Osteoblast (primary cell): ENCODE measurements around the gene RPS19. TPM values are rescaled to one million over a fixed set of nuclear protein-coding genes. Genes with fewer than 3 reads are reported as not detected.

Experiments
- DNase-seq: peaks from one replicate; pipeline ENCODE4 v3.0.0; 2011; ENCODE audit warnings: low spot score, mixed read lengths; ENCODE audit not compliant: insufficient read length; ENCODE audit errors: missing footprints
- H2AFZ ChIP-seq: 2 replicates; pipeline ENCODE4 v1.6.0; 2011; ENCODE audit warnings: mild to moderate bottlenecking, low read length
- H3K27ac ChIP-seq: 2 replicates; pipeline ENCODE4 v1.5.1; 2011; ENCODE audit warnings: mild to moderate bottlenecking, low read depth, low read length, moderate library complexity
- H3K27me3 ChIP-seq: 2 replicates; pipeline ENCODE4 v1.6.0; 2012; ENCODE audit warnings: mild to moderate bottlenecking, control low read depth, inconsistent platforms, low read length, moderate library complexity; ENCODE audit not compliant: insufficient read depth
- H3K36me3 ChIP-seq: 2 replicates; pipeline ENCODE4 v1.5.1; 2011; ENCODE audit warnings: mild to moderate bottlenecking, low read length, control low read depth, moderate library complexity; ENCODE audit not compliant: insufficient read depth
- H3K4me1 ChIP-seq: 2 replicates; pipeline ENCODE4 v1.5.1; 2011; ENCODE audit warnings: mild to moderate bottlenecking, low read length, control low read depth, moderate library complexity; ENCODE audit not compliant: insufficient read depth
- H3K4me2 ChIP-seq: 2 replicates; pipeline ENCODE4 v1.6.0; 2011; ENCODE audit warnings: mild to moderate bottlenecking, low read length; ENCODE audit not compliant: insufficient read depth
- H3K4me3 ChIP-seq: fragments of 200-600 bp; sonication (generic); 3 replicates; pipeline ENCODE4 v1.5.1; 2012; ENCODE audit warnings: mild to moderate bottlenecking, low read length, inconsistent platforms; ENCODE audit not compliant: insufficient read depth
- H3K79me2 ChIP-seq: 2 replicates; pipeline ENCODE4 v1.6.0; 2012; ENCODE audit warnings: mild to moderate bottlenecking, low read length, control low read depth, inconsistent platforms; ENCODE audit not compliant: insufficient read depth
- H3K9me3 ChIP-seq: 2 replicates; pipeline ENCODE4 v1.5.1; 2011; ENCODE audit warnings: low read depth, low read length, control low read depth
- H4K20me1 ChIP-seq: 2 replicates; pipeline ENCODE4 v1.6.0; 2012; ENCODE audit warnings: mild to moderate bottlenecking, low read length, control low read depth; ENCODE audit not compliant: insufficient read depth
- total RNA-seq: library from RNA; depleted of rRNA; stranded (reverse); fragments of >200 nt; gene quantifications from 2 replicates; pipeline ENCODE4 v1.2.3, GENCODE V29; 2012
- TF ChIP-seq, protein P1 (sequence below): IDR thresholded peaks from 2 replicates; pipeline ENCODE4 v1.5.1; 2011; ENCODE audit warnings: mild to moderate bottlenecking, low read depth, low read length, moderate library complexity; ENCODE audit errors: extremely low read depth

RPS19 gene
- total RNA-seq, 1 donor, result 791 TPM

DNA sequence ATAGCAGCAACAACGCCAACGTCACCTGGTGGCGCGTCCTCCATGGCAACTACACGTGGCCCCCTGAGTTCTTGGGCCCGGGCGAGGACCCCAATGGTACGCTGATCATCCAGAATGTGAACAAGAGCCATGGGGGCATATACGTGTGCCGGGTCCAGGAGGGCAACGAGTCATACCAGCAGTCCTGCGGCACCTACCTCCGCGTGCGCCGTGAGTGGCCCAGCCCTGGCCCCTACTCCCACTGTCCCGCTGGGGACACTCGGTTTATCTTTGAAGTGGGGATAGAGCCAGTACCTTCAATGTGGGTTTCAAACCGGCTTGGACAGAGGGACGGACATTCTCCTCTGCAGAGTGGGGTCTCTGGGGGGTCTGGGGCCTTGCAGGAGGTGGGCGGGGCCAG is 19.0 kb downstream of the RPS19 start:
- no peak for DNase-seq
- no peaks in the 10 kb centered on the region for H4K20me1 ChIP-seq
- no peaks in the 10 kb centered on the region for H3K9me3 ChIP-seq
- peaks cover 4% of the 10 kb centered on the region for H3K4me1 ChIP-seq
- H3K4me3 ChIP-seq, result no peak overlapping the region
- H3K79me2 ChIP-seq, result no peaks in the 10 kb centered on the region
- no peak overlapping the region for H3K27ac ChIP-seq
- no peak overlapping the region for H2AFZ ChIP-seq
- no peaks in the 10 kb centered on the region for H3K27me3 ChIP-seq
- TF ChIP-seq, protein P1, sequence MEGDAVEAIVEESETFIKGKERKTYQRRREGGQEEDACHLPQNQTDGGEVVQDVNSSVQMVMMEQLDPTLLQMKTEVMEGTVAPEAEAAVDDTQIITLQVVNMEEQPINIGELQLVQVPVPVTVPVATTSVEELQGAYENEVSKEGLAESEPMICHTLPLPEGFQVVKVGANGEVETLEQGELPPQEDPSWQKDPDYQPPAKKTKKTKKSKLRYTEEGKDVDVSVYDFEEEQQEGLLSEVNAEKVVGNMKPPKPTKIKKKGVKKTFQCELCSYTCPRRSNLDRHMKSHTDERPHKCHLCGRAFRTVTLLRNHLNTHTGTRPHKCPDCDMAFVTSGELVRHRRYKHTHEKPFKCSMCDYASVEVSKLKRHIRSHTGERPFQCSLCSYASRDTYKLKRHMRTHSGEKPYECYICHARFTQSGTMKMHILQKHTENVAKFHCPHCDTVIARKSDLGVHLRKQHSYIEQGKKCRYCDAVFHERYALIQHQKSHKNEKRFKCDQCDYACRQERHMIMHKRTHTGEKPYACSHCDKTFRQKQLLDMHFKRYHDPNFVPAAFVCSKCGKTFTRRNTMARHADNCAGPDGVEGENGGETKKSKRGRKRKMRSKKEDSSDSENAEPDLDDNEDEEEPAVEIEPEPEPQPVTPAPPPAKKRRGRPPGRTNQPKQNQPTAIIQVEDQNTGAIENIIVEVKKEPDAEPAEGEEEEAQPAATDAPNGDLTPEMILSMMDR, result no peak
- H3K4me2 ChIP-seq, result no peak overlapping the region
- no peaks in the 10 kb centered on the region for H3K36me3 ChIP-seq

DNA sequence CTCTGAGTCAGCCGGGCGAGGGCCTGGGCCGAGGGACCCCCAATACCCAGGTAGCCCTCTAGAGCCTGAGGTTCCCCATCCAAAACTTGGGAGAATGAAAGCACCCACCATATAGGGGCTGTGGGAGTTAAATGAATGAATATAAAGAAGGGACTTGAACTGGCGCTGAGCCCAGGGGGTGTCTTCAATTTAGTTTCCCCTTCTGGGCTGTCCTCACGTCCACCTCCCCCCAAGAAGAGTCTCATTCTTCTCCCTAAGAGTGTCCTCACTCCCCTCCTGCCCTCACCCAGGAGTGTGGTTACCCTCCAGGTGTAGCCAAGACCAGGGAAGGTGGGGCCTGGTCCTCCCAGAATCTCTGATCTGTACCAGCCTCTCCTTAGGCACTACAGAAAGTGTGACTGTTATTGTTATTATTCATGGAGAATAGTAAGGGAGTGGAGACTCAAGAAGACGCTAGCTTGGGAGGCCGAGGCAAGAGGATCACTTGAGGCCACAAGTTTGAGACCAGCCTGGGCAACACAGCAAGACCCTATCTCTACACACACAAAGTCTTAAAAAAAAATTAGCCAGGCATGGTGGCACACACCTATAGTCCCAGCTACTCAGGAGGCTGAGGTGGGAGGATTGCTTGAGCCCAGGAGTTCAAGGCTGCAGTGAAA is 19.7 kb downstream of the RPS19 start:
- no peaks in the 10 kb centered on the region for H4K20me1 ChIP-seq
- peaks cover 6% of the 10 kb centered on the region for H3K79me2 ChIP-seq
- H3K36me3 ChIP-seq, result no peaks in the 10 kb centered on the region
- peaks cover 8% of the 10 kb centered on the region for H3K4me1 ChIP-seq
- H3K4me3 ChIP-seq, result no peak overlapping the region
- no peaks in the 10 kb centered on the region for H3K9me3 ChIP-seq
- H3K27me3 ChIP-seq, result no peaks in the 10 kb centered on the region
- DNase-seq, result peak; percentile 32
- TF ChIP-seq, protein P1, result no peak
- no peak overlapping the region for H3K4me2 ChIP-seq
- no peak overlapping the region for H3K27ac ChIP-seq
- H2AFZ ChIP-seq, result no peak overlapping the region

DNA sequence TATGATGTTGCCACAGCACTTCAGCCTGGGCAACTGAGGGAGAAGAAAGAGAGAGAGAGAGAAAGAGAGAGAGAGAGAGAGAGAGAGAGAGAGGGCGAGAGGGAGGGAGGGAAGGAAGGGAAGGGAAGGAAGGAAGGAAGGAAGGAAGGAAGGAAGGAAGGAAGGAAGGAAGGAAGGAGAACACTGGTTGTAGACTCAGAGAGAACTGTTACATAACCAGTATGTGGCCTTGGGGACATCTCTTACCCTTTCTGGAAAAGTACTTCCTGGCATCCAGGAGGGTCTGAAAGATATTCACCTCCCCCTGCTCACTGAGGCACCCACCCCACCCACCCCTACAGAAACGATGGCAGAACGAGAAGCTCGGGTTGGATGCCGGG is 20.3 kb downstream of the RPS19 start:
- peak; percentile 37 for DNase-seq
- Histone ChIP-seq H3K4me1 (peaks cover 12% of the 10 kb centered on the region), H3K79me2 (peaks cover 11% of the 10 kb centered on the region), H3K9me3 (no peaks in the 10 kb centered on the region), H4K20me1 (peaks cover 4% of the 10 kb centered on the region), H3K4me2 (no peak overlapping the region), H3K36me3 (no peaks in the 10 kb centered on the region), H3K4me3 (no peak overlapping the region), H2AFZ (no peak overlapping the region), H3K27ac (no peak overlapping the region), H3K27me3 (no peaks in the 10 kb centered on the region)
- TF ChIP-seq, protein P1, result no peak

DNA sequence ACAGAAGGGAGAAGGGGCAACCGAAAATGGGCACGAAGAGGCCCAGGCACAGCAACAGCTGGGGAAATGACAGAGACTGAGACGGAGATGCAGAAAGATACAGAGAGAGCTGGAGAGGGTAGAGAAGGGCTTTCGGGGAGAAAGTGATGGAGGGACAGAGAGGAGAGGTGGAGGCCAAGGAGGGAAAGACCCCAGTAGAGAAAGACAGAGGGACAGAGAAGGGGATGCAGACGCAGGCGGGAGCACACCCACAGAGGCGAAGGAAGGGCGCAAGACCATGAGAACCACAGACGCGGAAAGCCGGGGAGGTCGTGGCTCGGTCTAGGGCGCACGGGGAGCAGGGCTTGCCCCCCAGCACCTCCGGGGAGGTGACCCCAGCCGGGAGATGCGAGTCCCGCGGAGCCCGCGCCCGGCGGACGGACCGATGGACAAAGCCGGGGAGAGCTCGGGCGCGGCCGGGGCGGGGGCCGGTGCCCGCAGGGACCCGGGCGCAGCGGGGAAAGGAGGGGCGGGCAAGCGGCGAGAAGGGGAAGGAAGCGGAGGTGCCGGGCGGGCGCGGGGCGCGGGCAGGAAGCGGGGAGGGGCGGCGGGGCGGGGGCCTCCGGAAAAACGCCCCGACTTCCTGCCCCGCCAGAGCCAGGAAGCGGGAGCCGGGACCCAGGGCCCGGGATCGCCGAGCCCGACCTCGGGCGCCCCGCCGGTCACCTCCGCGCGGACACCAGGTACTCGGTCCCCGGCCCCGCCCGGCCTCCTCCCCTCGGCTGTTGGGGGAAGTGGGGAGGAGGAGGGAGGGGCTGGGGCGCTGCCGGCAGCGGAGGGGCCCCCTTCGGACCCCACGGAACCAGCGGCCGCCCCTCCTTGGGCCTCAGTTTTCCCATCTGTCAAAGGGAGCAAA is 22.8 kb downstream of the RPS19 start, which contains the start of gene ARHGEF1:
ARHGEF1 (plus strand) TSS at position 617 of the 895 bp plus-strand sequence. CDS start 4,899 bp downstream, outside the sequence.
- DNase-seq, result peak; percentile 94
- Histone ChIP-seq H3K9me3 (no peaks in the 10 kb centered on the region), H3K4me3 (peak within 1 kb of the TSS; percentile 84), H3K36me3 (no peaks in the 10 kb centered on the region), H3K27ac (no peak within 1 kb of the TSS), H3K4me1 (peaks cover 24% of the 10 kb centered on the region), H3K4me2 (peak within 1 kb of the TSS; percentile 98), H4K20me1 (peaks cover 19% of the 10 kb centered on the region), H3K27me3 (no peaks in the 10 kb centered on the region), H3K79me2 (peaks cover 33% of the 10 kb centered on the region), H2AFZ (peak within 1 kb of the TSS; percentile 77)
- TF ChIP-seq, protein P1, result no peak
